GM21723 (cell line): ENCODE data around the gene HRC.
"Not testable (repeated sequence)": the region's sequence is repeated elsewhere in the genome, so short reads cannot be mapped to it uniquely, and the experiment has no call there.

Source experiments
- ATAC-seq: cut with Tn5 transposase; IDR thresholded peaks from one replicate; pipeline ENCODE4 v1.9.1; 2021; ENCODE audit warnings: mild to moderate bottlenecking, moderate library complexity; ENCODE audit not compliant: unreplicated experiment

HRC gene

DNA sequence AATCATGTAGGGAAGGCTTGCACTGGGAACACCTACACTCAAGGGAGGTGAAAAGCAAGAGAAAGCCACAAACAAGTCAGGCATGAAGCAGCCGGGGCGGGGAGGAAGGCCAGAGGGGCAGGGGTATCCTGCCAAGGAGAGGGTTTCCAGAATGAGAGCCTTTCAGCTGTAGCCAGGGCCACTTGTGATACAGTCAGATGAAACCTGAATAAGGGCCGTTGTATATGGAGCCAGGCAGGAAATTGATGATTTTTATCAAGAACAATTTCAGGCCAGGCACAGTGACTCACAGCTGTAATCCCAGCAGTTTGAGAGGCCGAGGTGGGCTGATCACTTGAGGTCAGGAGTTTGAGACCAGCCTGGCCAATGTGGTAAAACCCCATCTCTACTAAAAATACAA lies 6.8 kb upstream of the HRC start:
- ATAC-seq: no peak

DNA sequence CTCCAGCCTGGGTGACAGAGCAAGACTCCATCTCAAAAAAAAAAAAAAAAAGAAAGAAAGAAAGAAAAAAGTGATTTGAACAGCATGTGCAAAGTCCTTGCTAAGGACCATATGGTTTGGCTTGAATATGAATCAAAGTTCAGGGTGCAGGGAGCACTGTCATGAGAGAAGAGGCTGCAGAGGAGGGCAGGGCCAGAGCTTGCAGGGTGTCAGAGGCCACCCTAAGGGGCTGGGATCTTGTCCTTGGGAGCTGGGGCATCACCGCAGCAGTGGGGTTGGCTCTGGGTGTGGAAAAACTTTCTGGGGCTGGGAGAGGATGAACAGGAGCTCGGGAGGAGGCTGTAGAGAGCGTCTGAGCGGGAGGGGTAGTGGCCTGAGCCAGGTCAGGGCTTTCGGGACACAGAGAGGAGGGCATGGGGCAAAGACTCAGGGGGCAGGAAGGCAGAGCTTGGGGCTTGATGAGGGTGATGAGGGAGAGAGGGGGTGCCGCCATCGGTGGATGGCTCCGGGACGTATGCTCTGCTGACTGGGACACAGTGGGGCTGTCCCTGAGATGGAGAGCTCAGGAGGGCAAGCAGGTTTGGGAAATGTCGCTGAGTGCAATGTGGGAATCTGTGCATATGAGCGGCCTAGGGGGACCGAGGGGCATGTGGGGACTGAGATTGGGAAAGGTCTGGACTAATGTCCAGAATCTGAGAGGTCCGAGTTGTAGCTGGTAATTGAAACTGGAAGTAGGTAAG lies 5.4 kb upstream of the HRC start:
- no peak for ATAC-seq

- ATAC-seq: no peak
Measured at GRCh38 chr19:49157445-49158224, 2.4 kb upstream of the HRC start, which contains the start of gene TRPM4. Gene TRPM4, plus strand, starts transcription at chr19:49157792. Its CDS starts 75 bp downstream, at chr19:49157867.

DNA sequence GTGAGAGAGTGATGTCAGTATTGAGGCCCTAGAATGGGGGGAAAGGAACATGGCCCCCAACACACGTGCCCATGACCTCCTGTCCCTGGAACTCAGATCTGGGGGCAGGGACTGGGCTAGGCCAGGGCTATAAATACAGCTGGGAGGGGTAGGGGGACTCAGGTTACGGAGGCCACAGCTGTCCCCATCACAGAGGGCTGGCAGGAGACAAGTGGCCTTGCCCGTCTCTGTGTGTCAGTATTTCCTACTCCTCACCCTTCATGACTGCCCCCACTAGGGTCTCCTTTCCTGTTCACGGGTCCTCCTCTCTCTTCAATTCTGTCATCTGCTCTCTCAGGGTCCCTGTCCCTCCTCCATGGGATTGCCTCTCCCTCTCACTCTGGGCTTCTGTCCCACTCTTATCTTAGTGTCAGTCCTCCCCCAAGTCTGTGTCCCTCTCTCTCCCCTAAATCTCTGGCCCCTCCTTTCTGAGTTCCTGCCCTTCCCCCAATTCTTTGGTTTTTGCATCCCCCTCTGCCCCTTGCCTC lies 687 bp upstream of the HRC start:
- ATAC-seq: no peak

- no peak for ATAC-seq
Measured at GRCh38 chr19:49154279-49154678, 917 bp downstream of the HRC start.

DNA sequence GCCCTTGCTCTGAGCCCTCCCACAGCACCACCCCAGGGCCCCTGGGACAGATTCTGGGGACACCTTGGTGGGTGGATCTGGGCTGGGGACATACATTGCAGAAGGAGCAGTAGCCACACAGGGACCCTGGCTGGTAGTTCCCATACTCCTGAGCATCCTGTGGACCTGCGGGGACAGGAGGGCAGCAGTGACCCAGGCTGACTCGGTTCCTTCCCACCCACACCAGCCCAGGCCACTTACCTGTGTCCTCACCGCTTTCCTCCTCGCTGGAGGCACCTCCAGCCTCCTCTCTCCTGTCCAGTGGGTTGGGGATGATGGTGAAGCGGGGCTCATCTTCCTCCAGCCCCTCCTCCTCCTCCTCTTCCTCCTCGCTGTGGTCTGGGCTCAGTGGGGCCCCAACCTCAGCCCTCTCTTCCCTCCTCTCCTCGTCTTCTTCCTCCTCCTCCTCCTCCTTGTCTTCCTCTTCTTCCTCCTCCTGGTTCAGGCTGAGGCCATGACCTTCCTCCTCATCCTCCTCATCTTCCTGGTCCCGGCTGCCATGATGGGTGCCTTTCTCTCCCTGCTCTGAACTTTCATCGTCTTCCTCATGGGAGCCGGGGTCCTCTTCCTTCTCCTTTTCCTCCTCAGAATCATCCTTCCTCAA lies 1.9 kb downstream of the HRC start:
- ATAC-seq: no peak

DNA sequence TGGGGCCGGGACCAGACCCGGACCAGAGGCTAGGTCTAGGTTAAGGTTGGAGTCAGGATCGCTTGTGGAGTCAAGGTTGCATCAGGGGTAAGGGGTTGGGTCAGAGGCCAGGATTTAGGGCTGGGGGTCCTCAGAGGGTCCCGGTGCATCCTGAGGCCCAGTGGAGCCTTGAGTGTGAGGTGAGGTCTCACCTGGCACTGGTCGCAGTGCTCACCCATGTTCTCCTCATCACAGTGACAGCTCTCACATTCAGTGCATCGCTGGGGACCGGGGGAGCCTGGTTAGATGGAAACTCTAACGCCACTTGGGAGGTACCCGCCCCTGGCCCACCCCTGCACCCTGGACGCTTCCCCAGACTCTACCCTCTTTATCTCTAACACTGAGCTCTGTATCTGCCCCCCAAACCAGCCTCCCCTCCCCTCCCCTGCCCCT lies 3.1 kb downstream of the HRC start:
- no peak for ATAC-seq

DNA sequence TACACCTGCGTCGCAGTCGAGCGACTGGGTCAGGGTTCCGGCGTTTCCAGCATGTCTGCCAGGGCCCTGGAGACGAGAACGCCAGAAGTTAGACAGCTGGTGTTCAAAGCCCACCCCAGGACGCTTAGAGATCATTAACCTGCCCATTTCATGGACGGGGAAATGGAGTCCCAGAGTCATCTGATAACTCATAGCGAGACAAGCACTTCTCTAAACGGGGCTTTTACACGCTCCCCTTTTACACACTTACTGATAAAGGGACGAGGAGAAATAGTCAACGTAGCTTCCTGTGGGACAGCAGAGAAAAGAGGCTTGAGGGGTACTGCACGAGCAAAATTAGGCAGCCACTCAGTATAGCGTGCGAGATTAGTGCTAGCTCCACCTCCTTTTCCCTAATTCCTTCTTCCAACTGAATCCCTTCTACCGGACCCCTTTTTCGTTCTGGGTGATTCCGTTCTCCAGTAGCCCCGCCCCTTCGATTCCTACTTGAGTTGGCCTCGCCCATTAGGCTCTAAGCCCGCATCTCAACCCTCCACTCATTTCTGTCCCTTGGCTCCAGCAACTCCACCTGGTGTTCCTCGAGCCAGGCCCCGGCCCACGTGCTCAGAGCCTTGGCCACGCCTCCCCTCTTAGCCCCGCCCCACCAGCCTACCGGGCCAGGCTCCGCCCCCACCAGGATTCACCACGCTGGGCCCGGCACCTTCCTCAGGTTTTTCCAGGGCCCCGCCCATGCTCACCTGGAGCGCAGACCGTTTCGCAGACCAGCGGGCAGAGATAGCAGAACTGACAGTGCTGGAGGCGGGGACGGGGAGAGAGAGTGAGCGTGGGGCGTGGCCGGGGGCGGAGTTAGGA lies 3.7 kb downstream of the HRC start:
- no peak for ATAC-seq

GRCh38 chr19:49150944-49151243 lies 4.3 kb downstream of the HRC start:
- ATAC-seq: no peak

DNA sequence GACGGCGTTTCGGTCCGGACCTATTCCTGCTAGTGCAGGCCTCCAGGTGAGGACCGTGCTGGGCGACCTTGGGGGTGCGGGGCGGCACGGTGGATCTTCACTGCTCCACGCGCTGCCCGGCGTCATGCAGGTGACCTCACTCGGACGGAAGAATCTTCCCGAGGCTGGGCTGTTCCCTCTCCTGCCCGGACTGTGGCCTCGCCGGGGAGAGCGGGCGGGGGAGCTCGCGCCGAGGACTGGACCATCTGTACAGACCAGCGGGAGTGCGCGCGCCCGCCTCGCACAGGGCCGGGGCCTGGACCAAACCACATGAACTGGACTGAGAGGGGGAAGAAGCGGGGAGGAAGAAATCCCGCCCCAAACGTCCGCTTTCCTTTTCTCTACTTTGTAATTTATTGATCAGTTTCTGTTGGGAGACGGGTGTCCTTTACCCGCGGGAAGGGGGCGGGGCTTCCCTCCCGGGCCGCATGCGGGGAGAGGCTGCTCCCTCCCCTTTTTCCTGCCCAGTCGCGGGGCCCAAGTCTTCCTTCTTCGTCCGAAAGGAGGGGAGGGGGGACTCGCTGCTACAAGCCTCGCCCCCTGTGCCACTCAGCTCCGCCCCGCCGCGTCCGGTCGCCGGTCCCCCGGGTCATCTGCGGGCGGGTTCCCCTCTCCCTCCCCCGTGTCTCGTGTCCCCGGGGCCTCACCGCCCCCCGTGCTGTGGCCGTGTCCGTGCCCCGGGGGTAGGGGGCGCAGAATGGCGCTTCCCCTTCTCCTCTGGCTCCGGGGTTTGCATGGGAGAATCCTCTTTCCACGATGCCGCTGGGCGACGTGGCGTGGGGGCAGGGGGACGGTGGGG lies 4.9 kb downstream of the HRC start:
- no peak for ATAC-seq

GRCh38 chr19:49149652-49150105 lies 5.5 kb downstream of the HRC start:
- ATAC-seq: no peak

DNA sequence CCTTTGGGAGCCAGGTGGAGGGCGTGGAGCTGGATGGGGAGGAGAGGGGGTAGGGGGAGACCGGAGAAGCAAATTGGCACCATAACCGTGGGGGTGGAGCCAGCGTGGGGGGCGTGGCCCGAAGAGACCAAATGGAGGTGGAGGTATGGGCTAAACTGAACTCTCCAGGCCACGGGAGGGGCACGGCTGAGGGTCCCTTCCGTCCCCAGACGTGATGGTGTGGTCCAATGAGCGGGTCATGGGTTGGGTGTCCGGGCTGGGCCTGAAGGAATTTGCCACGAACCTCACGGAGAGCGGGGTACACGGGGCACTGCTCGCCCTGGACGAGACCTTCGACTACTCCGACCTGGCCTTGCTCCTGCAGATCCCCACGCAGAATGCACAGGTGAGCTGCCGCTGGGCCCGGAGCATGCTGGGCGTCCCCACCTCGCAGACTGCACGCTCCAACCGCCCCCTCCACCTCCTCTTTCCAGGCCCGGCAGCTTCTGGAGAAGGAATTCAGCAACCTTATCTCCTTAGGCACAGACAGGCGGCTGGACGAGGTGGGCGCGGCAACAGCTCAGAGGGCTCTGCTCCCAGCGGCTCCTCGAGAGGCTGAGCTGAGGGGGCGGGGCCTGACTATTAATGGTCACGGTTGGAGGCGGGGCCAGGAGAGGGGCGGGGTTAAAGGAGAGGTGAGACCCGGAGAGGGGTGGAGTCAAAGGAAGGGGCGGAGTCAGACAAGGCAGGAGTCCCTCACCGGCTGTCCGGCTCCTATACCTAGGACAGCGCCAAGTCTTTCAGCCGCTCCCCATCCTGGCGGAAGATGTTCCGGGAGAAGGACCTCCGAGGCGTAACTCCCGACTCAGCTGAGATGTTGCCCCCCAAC lies 6.2 kb downstream of the HRC start:
- ATAC-seq: no peak

- no peak for ATAC-seq
Measured at GRCh38 chr19:49148044-49148682, 7.0 kb downstream of the HRC start.

DNA sequence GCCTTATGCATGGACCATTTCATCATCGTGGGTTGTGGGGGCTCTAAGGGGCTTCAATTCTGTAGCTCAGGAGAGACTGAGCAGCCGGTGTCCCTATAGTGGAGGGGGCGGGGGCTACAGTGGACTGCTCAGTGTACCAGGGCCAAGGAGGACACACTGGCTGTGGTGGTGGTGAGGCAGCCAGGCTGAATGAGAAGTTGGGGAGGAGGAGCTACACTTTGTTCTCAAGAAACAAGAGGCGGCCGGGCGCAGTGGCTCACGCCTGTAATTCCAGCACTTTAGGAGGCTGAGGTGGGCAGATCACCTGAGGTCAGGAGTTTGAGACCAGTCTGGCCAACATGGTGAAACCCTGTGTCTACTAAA lies 8.8 kb downstream of the HRC start:
- ATAC-seq: not testable (repeated sequence)

DNA sequence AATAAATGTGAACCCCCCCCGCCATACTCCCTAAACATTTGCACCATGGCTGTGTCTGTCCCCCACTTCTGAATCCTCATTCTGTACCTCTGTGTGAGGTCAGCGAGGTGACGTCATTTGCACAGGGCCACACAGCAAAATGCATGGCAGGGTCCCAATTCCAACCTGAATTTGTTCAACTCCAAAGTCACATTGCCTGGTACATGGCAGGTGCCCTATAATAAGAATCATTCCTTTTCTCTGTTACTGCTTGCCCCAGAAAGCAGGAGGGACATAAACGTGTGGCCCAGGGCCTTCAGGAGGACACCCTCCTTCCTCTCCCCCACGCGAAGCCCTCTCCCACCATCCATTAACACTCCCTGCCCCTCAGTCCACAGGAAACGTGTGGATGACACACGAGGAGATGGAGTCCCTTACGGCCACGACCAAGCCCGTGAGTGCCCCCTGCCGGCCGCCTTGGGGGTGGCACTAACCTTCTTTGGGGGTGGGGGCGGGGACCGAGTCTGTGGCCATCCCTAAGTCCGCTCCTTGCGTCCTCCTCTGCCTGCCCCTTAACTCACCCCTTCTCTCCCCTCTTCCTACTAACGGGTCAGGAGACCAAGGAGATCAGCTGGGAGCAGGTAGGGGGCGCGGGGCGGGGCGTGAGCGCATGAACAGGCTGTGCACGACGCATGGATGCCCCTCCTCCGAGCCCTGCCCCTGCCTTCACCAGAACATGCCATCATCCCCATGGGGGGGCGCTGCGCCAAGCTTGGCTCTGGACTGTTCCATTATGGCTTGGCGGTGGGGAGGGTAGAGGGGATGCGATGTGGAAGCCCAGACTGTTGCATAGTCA lies 9.4 kb downstream of the HRC start:
- ATAC-seq: no peak

DNA sequence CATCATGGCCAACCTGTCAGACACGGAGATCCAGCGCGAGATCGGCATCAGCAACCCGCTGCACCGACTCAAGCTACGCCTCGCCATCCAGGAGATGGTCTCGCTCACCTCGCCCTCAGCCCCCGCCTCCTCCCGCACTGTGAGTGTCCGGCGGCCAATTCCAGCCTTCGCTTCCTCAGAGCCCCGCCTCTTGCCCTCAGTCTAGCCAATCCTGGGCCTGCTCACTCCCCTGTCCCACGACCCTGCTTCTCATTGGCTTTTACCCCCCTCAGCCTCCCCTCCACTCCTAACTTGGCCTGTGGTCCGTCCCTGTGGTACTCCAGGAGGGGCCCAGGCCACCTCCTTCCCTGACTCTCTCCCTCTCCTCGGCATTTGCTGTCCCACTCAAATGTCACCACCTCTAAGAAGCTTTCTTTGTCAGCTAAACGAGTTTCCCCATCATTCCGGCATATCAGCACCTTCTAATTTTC lies 12.3 kb downstream of the HRC start:
- peak; percentile 68 for ATAC-seq

DNA sequence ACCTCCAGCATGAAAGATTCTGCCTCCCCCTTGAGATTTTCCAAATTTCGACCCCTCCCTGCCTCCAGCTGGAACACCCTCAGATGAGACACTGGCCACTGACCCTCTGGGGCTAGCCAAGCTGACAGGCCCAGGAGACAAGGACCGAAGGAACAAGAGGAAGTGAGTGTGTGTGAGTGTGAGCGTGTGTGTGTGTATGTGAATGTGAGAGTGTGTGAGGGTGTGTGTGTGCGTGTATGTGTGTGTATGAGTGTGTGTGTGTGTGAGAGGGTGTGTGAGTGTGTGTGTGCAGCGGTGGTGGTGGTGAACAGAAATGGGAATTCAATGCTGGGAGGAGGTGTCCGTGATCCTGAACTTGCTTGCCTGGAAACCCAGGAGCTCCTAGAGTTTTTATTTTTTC lies 13.8 kb downstream of the HRC start:
- ATAC-seq: no peak
